Measurements from ENCODE around the gene BCL2L1. TPM values are rescaled to one million over a fixed set of nuclear protein-coding genes. Genes with fewer than 3 reads are reported as not detected.
A peak's percentile ranks its signal among the peaks of the same experiment; 100 is the strongest.

Gene BCL2L1
- polyA plus RNA-seq, 3 donors from 2014 or later, result 30.9 to 60.4 (median 39.3) TPM

GRCh38 chr20:31699801-31700728 is 22.6 kb downstream of the BCL2L1 start:
- H3K27me3 Mint-ChIP-seq (ENCODE audit: low read depth in 3 of 3), result no peaks in the 10 kb centered on the region
- peaks cover 72 to 76% of the 10 kb centered on the region in 2 donors for H3K4me1 Mint-ChIP-seq
- DNase-seq, result no peak
- peak overlapping the region; percentile 3 to 51 (median 17) for H3K4me3 Mint-ChIP-seq
- H3K27ac Mint-ChIP-seq, result peak overlapping the region; percentile 74 to 90 (median 84)
- peaks cover 7 to 15% (median 14%) of the 10 kb centered on the region in 3 donors for H3K36me3 Mint-ChIP-seq
- no peaks in the 10 kb centered on the region for H3K9me3 Mint-ChIP-seq

DNA sequence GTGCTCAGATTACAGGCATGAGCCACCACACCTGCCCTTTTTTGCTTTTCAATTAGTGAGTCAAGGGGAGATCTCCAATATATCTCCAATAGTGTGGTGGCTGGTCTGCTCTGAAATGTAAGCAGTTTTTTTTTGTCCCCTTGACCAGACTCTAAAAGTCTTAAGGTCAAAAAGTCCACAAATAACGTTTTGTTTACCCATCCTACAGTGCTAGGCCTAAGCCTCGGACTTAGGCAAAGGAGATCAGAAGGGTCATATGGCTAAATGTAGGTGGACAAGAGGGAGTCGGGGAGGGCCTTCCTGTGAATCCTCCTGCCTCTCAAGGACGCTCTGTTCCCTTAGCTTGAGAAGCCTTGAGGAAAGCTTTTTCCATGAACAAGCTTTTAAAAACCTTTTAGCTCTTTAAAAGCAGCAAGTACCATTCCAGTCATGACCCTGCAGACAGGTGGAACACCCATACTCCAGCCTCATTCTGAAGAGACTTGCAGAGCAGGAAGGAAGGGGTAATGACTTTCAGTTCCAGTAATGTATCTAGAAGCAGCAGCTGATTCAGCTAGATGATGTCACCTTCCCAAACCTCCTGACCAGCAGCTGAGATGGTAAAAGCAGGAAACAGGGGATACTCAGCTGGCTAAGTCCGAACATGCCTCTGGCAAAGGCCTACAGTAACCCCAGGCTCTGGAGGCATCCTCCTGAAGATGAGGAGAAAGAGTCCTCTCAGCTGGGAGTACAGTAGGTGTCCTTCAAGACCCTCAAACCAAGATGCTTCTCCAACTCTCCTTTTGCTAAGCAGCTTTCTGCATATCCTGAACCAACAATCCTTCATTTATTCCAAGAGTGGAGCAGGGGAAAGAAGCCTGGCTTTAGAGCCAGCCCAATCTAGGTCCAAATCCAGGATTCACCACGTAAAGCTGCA is 23.6 kb downstream of the BCL2L1 start:
- Mint-ChIP-seq H3K4me3 (peak overlapping the region; percentile 34 to 66 (median 51)), H3K4me1 (peaks cover 75 to 78% of the 10 kb centered on the region in 2 donors), H3K27me3 (ENCODE audit: low read depth in 3 of 3) (no peaks in the 10 kb centered on the region), H3K9me3 (no peaks in the 10 kb centered on the region), H3K27ac (peak overlapping the region; percentile 74 to 90 (median 84)), H3K36me3 (peaks cover 7 to 15% (median 9%) of the 10 kb centered on the region in 3 donors)
- DNase-seq, result no peak

- Mint-ChIP-seq H3K9me3 (no peaks in the 10 kb centered on the region), H3K4me1 (peaks cover 82 to 85% of the 10 kb centered on the region in 2 donors), H3K27ac (peak overlapping the region; percentile 74 to 90 (median 84)), H3K36me3 (peaks cover 7 to 15% (median 9%) of the 10 kb centered on the region in 3 donors), H3K27me3 (ENCODE audit: low read depth in 3 of 3) (no peaks in the 10 kb centered on the region), H3K4me3 (peak overlapping the region in 1 of 5 donors; percentile 34)
- no peak for DNase-seq
Observed at GRCh38 chr20:31698243-31698802, 24.3 kb downstream of the BCL2L1 start.

DNA sequence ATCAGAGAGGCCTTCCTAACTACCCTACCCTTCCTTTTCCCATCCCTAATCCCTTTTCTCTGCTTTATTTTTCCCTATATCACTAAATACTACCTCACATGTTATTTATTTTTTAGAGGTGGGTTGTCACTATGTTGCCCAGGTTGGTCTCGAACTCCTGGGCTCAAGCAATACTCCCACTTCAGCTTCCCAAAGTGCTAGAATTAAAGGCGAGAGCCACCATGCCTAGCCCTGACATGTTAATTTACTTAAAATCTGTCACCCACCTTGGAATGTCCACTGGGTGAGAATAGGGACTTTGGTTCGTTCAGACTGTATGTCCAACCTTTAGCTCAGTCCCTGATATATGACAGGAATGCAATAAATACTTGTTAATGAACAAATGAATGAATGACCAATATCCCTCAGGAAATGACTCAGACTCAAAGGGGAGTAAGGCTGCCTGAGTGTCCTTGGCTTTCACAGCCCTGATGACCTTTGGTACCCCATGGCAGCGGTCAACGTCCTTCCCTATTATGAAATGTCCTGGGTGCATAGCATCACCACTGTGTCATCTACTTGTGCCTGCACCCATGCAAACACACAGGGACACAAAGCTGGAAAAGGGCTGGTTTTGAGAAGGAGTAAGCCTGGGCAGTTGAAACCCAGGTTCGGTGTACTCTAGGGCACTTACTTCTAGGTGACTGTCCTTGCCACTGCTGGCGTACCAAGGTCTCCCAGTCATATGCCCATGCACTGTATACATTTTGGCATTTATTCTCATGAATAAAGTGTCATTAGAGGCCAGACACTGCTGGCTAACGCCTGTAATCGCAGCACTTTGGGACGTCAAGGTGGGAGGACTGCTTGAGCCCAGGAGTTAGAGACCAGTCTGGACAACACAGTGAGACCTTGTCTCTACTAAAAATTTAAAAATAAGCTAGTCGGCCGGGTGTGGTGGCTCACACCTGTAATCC is 26.5 kb downstream of the BCL2L1 start:
- peak overlapping the region; percentile 60 to 94 (median 85) for H3K27ac Mint-ChIP-seq
- no peak overlapping the region for H3K4me3 Mint-ChIP-seq

GRCh38 chr20:31694842-31695593 is 27.6 kb downstream of the BCL2L1 start:
- Mint-ChIP-seq H3K36me3 (peaks cover 0 to 14% (median 6%) of the 10 kb centered on the region in 3 donors), H3K4me1 (peaks cover 88 to 92% of the 10 kb centered on the region in 2 donors), H3K4me3 (peak overlapping the region in 4 of 5 donors; percentile 7 to 38 (median 14)), H3K27me3 (ENCODE audit: low read depth in 3 of 3) (no peaks in the 10 kb centered on the region), H3K27ac (peak overlapping the region; percentile 69 to 94 (median 87)), H3K9me3 (no peaks in the 10 kb centered on the region)
- no peak for DNase-seq

More for the DNA sequence above, 26.5 kb downstream of the BCL2L1 start:
- Mint-ChIP-seq H3K27me3 (ENCODE audit: low read depth in 3 of 3) (no peaks in the 10 kb centered on the region), H3K36me3 (peaks cover 7 to 14% (median 10%) of the 10 kb centered on the region in 3 donors), H3K9me3 (no peaks in the 10 kb centered on the region), H3K4me1 (peaks cover 90 to 94% of the 10 kb centered on the region in 2 donors)
- DNase-seq, result no peak

GRCh38 chr20:31693987-31694661 is 28.5 kb downstream of the BCL2L1 start:
- no peak for DNase-seq
- Mint-ChIP-seq H3K4me3 (peak overlapping the region in 3 of 5 donors; percentile 0 to 21 (median 8)), H3K27ac (peak overlapping the region; percentile 69 to 94 (median 87)), H3K36me3 (peaks cover 0 to 14% (median 6%) of the 10 kb centered on the region in 3 donors), H3K4me1 (peaks cover 87 to 90% of the 10 kb centered on the region in 2 donors), H3K27me3 (ENCODE audit: low read depth in 3 of 3) (no peaks in the 10 kb centered on the region), H3K9me3 (no peaks in the 10 kb centered on the region)

DNA sequence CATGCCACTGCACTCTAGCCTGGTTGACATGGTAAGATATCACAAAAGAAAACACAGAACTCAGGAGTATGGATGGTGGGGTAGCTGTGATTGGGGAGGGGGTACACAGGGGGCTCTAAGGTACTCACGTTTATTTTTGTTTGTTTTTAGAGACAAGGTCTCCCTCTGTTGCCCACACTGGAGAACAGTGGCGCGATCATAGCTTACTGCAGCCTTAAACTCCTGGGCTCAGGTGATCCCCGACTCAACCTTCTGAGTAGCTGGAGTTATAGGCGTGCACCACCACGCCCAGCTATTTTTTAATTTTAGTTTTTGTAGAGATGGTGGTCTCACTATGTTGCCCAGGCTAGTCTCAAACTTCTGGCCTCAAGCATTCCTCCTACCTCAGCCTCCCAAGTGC is 29.3 kb downstream of the BCL2L1 start:
- peaks cover 87 to 90% of the 10 kb centered on the region in 2 donors for H3K4me1 Mint-ChIP-seq
- peak overlapping the region; percentile 49 to 94 (median 85) for H3K27ac Mint-ChIP-seq
- peak overlapping the region in 3 of 5 donors; percentile 13 to 33 (median 21) for H3K4me3 Mint-ChIP-seq
- H3K9me3 Mint-ChIP-seq, result no peaks in the 10 kb centered on the region
- peaks cover 4 to 20% (median 6%) of the 10 kb centered on the region in 3 donors for H3K36me3 Mint-ChIP-seq
- DNase-seq, result no peak
- H3K27me3 Mint-ChIP-seq (ENCODE audit: low read depth in 3 of 3), result no peaks in the 10 kb centered on the region

DNA sequence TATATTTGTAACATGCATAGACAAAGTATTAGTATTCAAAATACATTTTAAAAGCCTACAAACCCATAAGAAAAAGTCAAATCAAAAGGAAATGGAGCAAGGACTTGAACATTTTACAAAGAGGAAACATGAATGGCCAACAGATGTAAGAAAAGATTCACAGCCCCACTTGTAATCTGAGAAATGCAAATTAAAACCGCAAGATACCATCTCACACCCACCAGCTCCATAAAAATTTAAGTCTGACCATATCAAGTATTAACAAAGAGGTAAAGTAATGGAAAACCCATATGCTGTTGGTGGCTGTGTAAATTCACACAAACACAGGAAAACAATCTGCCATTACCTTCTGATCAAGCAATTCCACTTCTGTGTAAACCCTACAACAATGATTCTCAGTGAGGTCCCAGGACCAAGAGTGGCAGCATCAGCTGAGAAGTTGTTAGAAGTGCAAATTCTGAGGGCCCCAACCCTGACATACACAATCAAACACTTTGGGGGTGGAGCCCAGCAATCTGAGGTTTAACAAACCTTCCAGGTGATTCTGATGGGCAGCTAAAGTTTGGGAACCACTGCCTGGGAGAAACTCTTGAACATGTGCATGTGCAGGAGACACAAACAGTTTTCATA is 30.9 kb downstream of the BCL2L1 start:
- Mint-ChIP-seq H3K4me1 (peaks cover 86 to 90% of the 10 kb centered on the region in 2 donors), H3K4me3 (peak overlapping the region; percentile 54 to 81 (median 71)), H3K9me3 (no peaks in the 10 kb centered on the region), H3K36me3 (peaks cover 6 to 30% (median 11%) of the 10 kb centered on the region in 3 donors), H3K27ac (peak overlapping the region; percentile 81 to 95 (median 89)), H3K27me3 (ENCODE audit: low read depth in 3 of 3) (peaks cover 0 to 1% (median 0%) of the 10 kb centered on the region in 3 donors)
- DNase-seq, result no peak

- H3K36me3 Mint-ChIP-seq, result peaks cover 11 to 38% (median 11%) of the 10 kb centered on the region in 3 donors
Observed at GRCh38 chr20:31690124-31690666, 32.5 kb downstream of the BCL2L1 start.

DNA sequence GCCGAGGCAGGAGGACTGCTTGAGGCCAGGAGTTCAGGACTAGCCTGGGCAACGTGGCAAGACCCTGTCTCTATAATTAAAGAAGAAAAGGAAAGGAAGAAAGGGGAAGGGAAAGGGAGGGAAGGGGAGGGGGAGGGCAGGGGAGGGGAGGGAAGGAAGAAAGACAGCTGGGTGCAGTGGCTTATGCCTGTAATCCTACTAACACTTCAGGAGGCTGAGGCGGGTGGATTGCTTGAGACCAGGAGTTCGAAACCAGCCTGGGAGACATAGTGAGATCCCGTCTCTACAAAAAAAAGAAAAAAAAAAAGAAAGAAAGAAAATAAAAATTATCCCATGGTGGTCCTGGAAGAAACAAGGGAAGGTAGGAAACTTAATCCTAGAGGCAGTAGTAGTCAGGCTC is 33.5 kb downstream of the BCL2L1 start:
- DNase-seq, result no peak
- peak overlapping the region; percentile 85 to 100 (median 88) for H3K27ac Mint-ChIP-seq
- peak overlapping the region in 3 of 5 donors; percentile 0 to 49 (median 26) for H3K4me3 Mint-ChIP-seq
- peaks cover 0 to 1% (median 0%) of the 10 kb centered on the region in 3 donors for H3K27me3 Mint-ChIP-seq (ENCODE audit: low read depth in 3 of 3)
- H3K9me3 Mint-ChIP-seq, result no peaks in the 10 kb centered on the region
- peaks cover 11 to 39% (median 11%) of the 10 kb centered on the region in 3 donors for H3K36me3 Mint-ChIP-seq
- peaks cover 88 to 95% of the 10 kb centered on the region in 2 donors for H3K4me1 Mint-ChIP-seq

More at GRCh38 chr20:31690124-31690666, 32.5 kb downstream of the BCL2L1 start:
- peaks cover 0 to 1% (median 0%) of the 10 kb centered on the region in 3 donors for H3K27me3 Mint-ChIP-seq (ENCODE audit: low read depth in 3 of 3)
- peak overlapping the region; percentile 32 to 79 (median 59) for H3K4me3 Mint-ChIP-seq
- DNase-seq, result no peak
- H3K9me3 Mint-ChIP-seq, result no peaks in the 10 kb centered on the region
- peak overlapping the region; percentile 87 to 100 (median 94) for H3K27ac Mint-ChIP-seq
- H3K4me1 Mint-ChIP-seq, result peaks cover 88 to 95% of the 10 kb centered on the region in 2 donors
